NCI-H2029 treated with DMSO at 0.1 percent for 48 hours (cell line): Measurements from ENCODE around the gene CDX2.
"Not testable (repeated sequence)": the region's sequence is repeated elsewhere in the genome, so short reads cannot be mapped to it uniquely, and the experiment has no call there.

Source experiments
- DNase-seq: peaks from one replicate; lab custom pipeline; 2025; lab: John Stamatoyannopoulos, UW

The CDX2 gene

DNA sequence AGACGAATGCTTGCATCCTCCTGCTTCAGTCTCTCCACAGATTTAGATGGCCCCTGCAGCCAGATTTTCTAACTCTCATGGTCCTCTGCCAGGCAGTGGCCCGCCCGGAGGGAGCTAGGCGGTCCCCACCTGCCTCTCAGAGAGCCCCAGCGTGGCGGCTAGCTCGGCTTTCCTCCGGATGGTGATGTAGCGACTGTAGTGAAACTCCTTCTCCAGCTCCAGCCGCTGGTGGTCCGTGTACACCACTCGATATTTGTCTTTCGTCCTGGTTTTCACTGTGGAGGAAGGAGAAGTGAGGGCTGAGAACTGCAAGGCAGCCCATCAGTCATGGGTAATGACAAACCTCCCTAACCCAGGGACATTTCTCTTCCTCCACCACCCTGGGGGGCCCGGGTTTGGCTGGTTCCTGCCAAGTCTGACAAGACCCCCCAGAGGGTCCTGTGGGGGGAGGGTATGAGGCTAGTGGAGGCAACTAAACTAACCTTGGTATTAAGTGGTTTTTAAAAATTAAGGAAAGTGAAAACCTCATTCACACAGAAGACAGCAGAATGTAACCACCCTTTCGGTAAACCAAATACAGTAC lies 4.3 kb downstream of the CDX2 start:
- no peak for DNase-seq

- not testable (repeated sequence) for DNase-seq
Measured at GRCh38 chr13:27964206-27964605, 4.9 kb downstream of the CDX2 start.

DNA sequence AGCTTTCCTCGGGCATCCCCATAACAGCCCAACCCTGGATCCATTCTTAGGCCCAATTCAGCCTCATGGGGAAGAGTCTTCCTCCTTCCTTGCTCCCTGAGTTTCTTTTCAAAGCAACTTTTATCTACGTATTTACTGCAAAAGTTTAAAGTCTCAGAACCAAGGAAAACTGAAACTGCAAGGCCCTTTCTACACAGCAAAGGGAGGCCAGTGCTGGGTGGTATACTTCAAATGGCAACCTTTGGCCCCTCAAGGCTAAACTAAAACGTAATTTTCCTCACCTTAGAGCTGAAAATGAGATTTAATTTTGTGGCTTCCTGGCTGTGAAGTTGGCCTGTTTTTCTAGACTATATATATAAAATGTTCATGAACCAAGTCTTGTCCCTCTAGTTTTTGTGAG lies 5.6 kb downstream of the CDX2 start:
- no peak for DNase-seq

DNA sequence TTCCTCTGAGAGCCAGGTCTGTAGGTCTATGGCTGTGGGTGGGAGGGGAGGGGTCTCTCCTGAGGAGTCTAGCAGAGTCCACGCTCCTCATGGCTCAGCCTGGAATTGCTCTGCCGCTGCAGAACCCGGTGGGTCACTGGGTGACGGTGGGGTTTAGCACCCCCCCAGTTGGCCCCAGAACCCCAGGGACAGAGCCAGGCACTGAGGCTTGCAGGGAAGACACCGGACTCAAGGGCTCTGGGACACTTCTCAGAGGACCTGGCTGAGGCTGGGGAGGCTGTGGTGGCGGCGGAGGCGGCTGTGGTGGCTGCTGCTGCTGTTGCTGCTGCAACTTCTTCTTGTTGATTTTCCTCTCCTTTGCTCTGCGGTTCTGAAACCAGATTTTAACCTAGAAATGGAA lies 6.1 kb downstream of the CDX2 start:
- no peak for DNase-seq

- no peak for DNase-seq
Measured at GRCh38 chr13:27962128-27962841, 6.8 kb downstream of the CDX2 start.

DNA sequence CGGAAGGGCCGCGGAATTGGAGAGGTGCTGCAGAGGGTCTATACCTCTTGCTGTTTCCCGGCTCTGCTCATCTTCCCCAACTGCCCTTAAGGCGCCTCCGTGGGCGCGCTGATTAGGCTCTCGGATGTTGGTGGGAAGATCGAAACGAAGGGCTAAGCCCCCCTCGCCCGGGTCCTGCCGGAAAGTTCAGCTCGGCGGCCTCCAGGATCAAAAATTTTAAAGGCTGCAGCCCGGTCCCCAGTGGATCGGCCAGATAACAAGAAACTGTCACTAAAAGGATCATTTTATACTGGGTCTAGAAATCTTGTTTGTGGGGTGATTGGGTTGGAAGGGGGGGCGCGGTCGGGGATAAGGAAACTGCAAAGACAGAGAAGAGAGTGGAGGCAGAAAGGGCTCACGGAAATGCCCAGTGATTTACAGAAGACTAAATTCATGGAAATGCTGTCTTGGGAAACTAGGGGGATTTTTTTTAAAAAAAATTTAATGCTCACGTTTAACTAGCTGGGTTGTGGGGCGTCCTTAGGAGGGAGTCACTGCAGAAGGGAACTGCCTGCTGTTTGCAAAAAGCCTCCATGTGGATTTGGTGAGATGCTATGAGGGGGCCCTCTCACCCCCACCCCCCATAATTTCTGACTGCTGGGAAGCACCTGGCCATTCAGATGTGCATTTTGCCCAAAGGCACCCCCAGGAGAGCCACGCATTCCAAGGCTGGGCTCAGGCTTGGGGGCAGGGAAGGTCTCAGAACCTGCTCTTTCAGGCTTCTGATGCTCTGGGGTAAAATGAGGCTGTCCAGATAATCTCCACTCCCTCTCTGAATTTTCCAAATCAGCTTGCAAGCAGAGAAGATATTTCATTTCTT lies 7.7 kb downstream of the CDX2 start:
- no peak for DNase-seq

DNA sequence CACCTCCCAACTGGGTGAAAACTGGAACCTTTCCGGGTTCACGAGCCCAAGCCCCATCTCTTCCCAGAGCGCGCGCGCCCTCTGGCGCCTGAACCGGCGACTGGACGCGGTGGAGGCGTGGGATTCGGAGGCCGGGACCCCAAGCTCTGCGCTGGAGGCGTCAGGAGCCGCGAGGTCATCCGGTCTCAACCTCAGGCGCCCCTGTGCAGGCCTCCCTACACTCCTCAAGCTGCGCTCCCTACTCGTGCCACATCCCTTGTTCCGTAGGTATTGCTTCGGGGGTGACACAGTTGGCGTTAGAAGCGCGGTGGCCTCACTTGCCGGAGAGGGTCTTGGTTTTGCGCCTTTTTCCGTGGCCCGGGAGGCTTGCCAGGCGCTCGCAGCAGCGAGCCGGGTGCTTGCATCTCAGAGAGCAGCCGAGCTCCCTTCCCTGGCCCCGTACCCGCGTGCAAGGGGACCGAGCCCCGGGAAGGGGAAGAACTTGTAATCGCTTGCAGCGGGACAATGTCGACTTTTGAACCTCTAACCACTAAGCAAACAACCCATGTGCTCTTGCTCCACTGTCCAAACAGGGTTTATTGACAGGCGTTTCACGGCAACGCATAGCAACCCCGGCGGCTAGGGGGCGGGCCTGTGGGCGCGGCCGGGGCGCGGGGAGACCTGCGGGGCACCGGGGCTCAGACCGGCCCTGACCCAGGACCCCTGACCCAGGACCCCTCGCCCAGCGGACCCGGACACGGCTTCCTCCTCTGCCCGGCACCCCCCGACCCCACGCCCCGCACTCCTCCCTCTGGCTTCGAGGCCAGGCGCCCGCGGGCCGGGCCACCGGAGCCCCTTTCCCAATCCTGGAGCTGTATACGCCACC lies 8.5 kb downstream of the CDX2 start:
- DNase-seq, result no peak

- no peak for DNase-seq
Measured at GRCh38 chr13:27959976-27960361, 9.1 kb downstream of the CDX2 start.

DNA sequence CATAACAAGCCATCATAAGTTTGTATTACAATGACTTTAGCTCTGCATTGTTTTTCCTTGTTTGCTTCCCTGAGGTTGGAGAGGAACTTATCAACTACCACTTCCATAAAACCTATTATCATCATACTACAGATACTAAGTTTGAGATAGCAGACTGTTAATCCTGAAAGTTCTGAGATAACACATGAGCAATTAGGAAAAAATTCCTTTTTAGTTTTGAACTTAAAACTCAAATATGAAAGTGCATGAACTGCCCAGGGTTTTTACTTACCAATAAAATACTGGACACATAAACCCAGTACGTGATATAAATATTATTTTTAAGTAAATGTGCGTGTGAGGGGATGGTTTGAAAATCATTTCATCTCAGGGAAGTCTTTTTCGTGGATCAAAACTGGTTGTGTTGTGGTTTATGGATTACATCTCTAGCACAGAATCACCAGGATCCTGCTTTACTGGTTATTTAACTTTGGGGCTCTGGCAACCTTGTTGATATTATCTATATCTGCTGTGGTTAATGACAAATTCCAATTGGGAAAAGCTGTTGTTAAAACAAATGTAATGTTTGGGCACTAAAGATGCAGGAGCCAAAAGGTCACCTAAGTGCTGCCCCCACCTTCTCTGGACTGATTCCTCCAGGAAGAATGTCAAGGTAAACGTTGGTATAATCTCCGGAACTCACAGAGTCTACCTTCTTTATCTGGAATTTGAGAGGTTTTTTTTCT lies 12.4 kb downstream of the CDX2 start:
- no peak for DNase-seq

GRCh38 chr13:27955014-27955591 lies 14.0 kb downstream of the CDX2 start:
- DNase-seq, result no peak

DNA sequence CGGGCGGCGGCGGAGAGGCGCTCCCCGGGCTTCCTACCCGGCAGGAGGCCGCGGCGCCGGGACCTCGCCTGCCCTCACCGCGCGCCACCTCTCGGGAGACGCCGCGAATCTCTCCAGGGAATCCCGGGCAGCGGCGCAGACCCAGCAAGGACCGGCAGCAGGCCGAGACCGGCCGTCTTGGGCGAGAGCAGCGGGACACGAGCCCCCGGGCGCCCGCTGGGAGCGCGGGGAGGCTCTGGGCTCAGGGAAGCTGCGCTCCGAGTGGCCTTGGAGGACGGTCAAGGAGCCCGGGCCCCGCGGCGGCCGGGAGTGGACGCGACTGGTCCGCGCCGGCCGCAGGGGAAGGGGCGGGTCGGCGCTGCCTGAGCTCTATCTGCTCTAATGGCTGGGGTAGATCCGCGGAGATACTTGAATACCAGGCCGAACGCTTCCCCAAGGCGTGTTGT lies 14.7 kb downstream of the CDX2 start:
- no peak for DNase-seq

- no peak for DNase-seq
Measured at GRCh38 chr13:27953676-27954405, 15.3 kb downstream of the CDX2 start.

DNA sequence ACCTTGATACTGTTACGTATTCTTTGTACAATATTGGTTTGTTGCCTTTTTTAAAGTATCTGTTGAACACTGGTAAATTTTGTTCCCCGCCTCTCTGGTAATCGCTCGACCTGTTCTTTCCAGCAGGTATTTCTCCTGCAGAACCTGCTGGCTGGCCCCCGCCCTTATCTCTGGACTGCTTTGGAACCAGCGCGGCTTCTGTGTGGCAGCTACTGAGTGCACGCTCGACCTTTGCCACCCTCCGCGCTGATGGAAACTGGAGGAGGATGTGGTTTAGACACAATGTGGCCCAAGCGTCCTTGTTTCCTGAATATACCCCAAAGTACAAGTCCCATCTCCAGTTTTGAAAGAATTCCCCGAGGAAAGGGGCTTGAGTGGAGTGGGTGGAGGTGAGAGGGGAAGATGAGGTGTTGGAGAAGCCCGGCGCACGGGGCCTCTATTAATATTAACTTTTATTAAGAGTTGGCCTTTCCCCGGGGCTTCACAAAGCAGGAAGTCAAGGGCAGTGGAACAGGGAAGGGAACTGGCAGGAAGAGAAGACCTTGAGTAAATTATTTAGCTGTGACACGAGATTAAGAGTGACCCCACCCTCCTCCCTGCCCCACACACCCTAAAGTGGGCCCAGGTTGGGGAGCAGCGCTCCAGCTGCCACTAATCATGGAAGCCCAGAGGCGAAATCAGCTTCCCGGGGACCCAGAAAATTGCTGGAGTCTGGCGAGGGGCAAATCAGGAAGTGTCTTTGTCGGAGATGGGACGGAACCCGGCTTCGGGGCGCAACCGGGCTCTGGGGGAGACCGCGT lies 16.0 kb downstream of the CDX2 start:
- no peak for DNase-seq

DNA sequence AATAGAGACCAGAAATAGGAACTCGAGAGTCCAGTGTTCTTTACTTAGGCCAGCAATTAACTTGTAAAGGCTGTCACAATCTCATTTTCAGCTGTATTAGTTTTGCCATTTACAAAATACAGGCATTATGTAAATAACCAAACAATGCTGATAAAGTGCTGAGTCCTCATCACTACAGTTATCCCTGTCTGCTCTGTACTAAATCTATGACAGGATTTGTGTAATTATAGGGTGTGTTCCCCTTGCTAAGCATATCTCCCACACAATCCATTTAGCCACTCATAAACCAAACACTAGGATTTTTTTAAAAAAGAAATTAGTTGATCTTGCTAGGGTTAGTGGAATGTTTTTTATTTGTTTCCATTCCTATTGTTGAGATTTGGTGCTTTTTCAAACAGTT lies 26.1 kb downstream of the CDX2 start:
- no peak for DNase-seq

DNA sequence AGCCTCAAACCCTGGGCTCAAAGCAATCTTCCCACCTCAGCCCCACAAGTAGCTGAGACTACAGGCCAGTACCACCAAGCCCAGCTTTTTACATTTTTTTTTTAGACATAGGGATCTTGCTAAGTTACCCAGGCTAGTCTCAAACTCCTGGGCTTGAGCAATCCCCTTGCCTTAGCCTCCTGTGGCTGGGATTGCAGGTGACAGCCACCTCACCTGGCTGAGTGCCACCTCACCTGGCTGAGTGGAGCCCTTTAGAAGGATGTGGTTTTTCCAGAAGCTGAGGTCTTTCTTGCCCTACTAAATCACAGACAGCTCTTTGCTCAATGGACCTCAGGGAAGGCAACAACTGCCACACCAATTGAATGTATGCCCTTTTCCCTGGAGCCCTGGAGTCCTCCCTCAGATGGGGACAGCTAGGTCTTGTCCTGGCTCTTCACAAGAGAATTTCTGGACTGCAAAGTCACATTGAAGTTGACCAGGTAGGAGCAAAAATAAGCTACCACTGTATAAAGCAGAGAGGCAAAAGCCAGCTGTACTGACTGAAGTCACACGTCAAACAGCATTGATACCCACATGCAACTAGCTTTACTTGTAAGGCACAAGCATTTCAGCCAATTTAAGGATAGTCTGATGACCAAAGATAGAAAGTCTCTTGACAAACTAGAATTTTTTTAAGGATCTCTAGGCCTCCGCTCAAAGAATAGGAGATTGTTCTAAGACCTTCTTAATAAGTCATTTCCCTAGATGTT lies 35.4 kb downstream of the CDX2 start:
- no peak for DNase-seq

GRCh38 chr13:27933118-27933517 lies 36.0 kb downstream of the CDX2 start:
- DNase-seq, result no peak

GRCh38 chr13:27929868-27930267 lies 39.2 kb downstream of the CDX2 start:
- DNase-seq, result no peak

DNA sequence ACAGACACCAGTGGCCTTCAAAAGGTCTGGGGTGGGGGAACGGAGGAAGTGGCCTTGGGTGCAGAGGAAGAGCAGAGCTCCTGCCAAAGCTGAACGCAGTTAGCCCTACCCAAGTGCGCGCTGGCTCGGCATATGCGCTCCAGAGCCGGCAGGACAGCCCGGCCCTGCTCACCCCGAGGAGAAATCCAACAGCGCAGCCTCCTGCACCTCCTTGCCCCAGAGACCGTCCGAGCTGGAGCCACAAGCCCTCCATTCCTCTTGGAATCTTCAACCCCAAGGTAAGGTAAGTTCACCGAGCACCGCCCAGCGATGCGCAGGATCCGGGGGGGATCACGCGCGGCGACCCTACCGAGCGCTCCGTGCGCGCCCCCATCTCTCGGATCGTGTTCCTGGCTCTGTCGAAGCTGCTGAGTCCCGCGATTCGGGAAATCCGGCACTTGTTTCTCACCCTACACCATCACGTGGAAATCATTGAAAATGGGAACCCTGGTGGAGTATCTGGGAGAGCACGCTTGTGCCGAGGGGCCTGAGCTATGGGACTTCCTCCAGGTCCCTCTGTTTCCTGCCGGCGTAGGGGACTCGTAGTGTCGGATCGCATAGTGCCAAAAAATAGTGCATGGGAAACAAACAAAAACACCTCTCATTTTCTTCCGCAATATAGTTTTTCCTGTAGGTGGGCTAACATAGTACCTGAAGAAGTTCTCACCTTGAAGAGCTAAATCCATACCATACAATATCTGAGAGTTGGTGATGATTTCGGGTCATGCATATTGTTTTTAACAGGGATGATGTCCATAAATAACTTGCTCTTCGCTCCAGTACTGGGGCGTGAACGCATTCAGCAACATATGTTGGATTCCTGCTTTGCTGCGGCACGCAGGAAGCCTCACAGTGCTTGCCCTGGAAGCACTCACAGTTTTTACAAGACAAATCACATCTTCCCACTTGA lies 40.0 kb downstream of the CDX2 start:
- no peak for DNase-seq
